IMR-90 (cell line): ENCODE results near the gene TNPO2. TPM values are rescaled to one million over a fixed set of nuclear protein-coding genes. Genes with fewer than 3 reads are reported as not detected.

ENCODE experiments used
- ATAC-seq: fragments of 200-7000 bp; cut with Tn5 transposase; 2 replicates; pipeline ENCODE4 v1.9.1; 2020; ENCODE audit warnings: low read depth, mild to moderate bottlenecking, moderate library complexity
- BruUV-seq: library from RNA; stranded (reverse); fragments of 400-500 nt; replicated peaks from 2 replicates; lab custom pipeline; 2021; lab: Mats Ljungman, UMichigan
- CTCF ChIA-PET: fragments of 300-600 bp; formaldehyde crosslinking; extraction: SDS; loops from one replicate; lab custom pipeline; 2021; ENCODE audit warnings: antibody characterized with exemption; lab: Yijun Ruan, JAX
- POLR2A ChIA-PET: fragments of 300-600 bp; sonication (Branson Sonifier 250); formaldehyde crosslinking; loops from one replicate; lab custom pipeline; 2022; ENCODE audit warnings: antibody characterized with exemption; ENCODE audit not compliant: unreplicated experiment; lab: Charles Lee
- DNase-seq: peaks from one replicate; pipeline ENCODE4 v3.0.0; 2013
- H2AFZ ChIP-seq: replicated peaks from 2 replicates; pipeline ENCODE3; 2013; ENCODE audit warnings: low read length, mild to moderate bottlenecking; ENCODE audit not compliant: poor library complexity
- H2AK5ac ChIP-seq: 2 replicates; pipeline ENCODE4 v1.6.1; 2013; ENCODE audit warnings: low read depth, low read length, inconsistent platforms
- H2AK9ac ChIP-seq: replicated peaks from 2 replicates; pipeline ENCODE3; 2013; ENCODE audit warnings: mild to moderate bottlenecking, low read depth, low read length, moderate library complexity; ENCODE audit not compliant: poor library complexity
- H2BK120ac ChIP-seq: 2 replicates; pipeline ENCODE4 v1.6.1; 2013; ENCODE audit warnings: low read depth, low read length, inconsistent platforms
- H2BK15ac ChIP-seq: 3 replicates; pipeline ENCODE4 v1.6.1; 2013; ENCODE audit warnings: low read depth, low read length, inconsistent platforms
- H2BK20ac ChIP-seq: 2 replicates; pipeline ENCODE4 v1.6.1; 2013; ENCODE audit warnings: low read depth, mild to moderate bottlenecking, inconsistent platforms, low read length, moderate library complexity
- H2BK5ac ChIP-seq: 2 replicates; pipeline ENCODE4 v1.6.1; 2013; ENCODE audit warnings: mild to moderate bottlenecking, low read depth, low read length, inconsistent platforms; ENCODE audit not compliant: poor library complexity, severe bottlenecking
- H3K14ac ChIP-seq: replicated peaks from 2 replicates; pipeline ENCODE4 v1.6.1; 2013; ENCODE audit warnings: low read depth, low read length, inconsistent platforms
- H3K18ac ChIP-seq: 2 replicates; pipeline ENCODE4 v1.6.1; 2013; ENCODE audit warnings: low read depth, low read length, control low read depth
- H3K23ac ChIP-seq: 2 replicates; pipeline ENCODE4 v1.6.1; 2013; ENCODE audit warnings: low read depth, low read length, inconsistent platforms
- H3K27ac ChIP-seq: 2 replicates; pipeline ENCODE4 v1.5.1; 2013; ENCODE audit warnings: mild to moderate bottlenecking, control low read depth, low read length; ENCODE audit not compliant: insufficient read depth
- H3K27me3 ChIP-seq: 2 replicates; pipeline ENCODE4 v1.6.1; 2013; ENCODE audit warnings: low read length; ENCODE audit not compliant: control insufficient read depth, insufficient read depth
- H3K36me3 ChIP-seq: 2 replicates; pipeline ENCODE4 v1.6.1; 2013; ENCODE audit warnings: low read length, mixed read lengths; ENCODE audit not compliant: control insufficient read depth, insufficient read depth
- H3K4ac ChIP-seq: 2 replicates; pipeline ENCODE4 v1.6.1; 2013; ENCODE audit warnings: low read depth, low read length, inconsistent platforms
- H3K4me1 ChIP-seq: 2 replicates; pipeline ENCODE4 v1.6.1; 2013; ENCODE audit warnings: low read length, mixed read lengths; ENCODE audit not compliant: control insufficient read depth, insufficient read depth
- H3K4me2 ChIP-seq: 2 replicates; pipeline ENCODE4 v1.6.1; 2013; ENCODE audit warnings: low read depth, mild to moderate bottlenecking, control low read depth, low read length, moderate library complexity
- H3K4me3 ChIP-seq: 2 replicates; pipeline ENCODE4 v1.5.1; 2013; ENCODE audit warnings: low read depth, mild to moderate bottlenecking, control low read depth, low read length, moderate library complexity; ENCODE audit not compliant: insufficient read depth
- H3K56ac ChIP-seq: 2 replicates; pipeline ENCODE4 v1.6.1; 2013; ENCODE audit warnings: low read length, inconsistent platforms; ENCODE audit not compliant: insufficient read depth; ENCODE audit errors: extremely low read depth
- H3K79me1 ChIP-seq, 2 experiments: 2 replicates each; pipeline ENCODE4 v1.6.1; 2013; ENCODE audit warnings: low read length in 2 of 2, inconsistent platforms in 1 of 2, low read depth in 1 of 2
- H3K9ac ChIP-seq: 2 replicates; pipeline ENCODE4 v1.6.1; 2013; ENCODE audit warnings: low read depth, low read length, control low read depth
- H3K9me1 ChIP-seq: 2 replicates; pipeline ENCODE4 v1.6.1; 2013; ENCODE audit warnings: low read length, inconsistent platforms; ENCODE audit not compliant: insufficient read depth
- H3K9me3 ChIP-seq: 2 replicates; pipeline ENCODE4 v1.6.1; 2013; ENCODE audit warnings: low read length; ENCODE audit not compliant: control insufficient read depth, insufficient read depth
- H4K20me1 ChIP-seq: 2 replicates; pipeline ENCODE4 v1.6.1; 2013; ENCODE audit warnings: low read length, inconsistent platforms; ENCODE audit not compliant: insufficient read depth
- H4K5ac ChIP-seq: 2 replicates; pipeline ENCODE4 v1.6.1; 2013; ENCODE audit warnings: mild to moderate bottlenecking, low read depth, low read length, control low read depth
- H4K8ac ChIP-seq, 2 experiments: 2 replicates each; pipeline ENCODE4 v1.6.1; 2013; ENCODE audit warnings: low read depth in 2 of 2, low read length in 2 of 2, control low read depth in 1 of 2, inconsistent platforms in 1 of 2
- H4K91ac ChIP-seq: 2 replicates; pipeline ENCODE4 v1.6.1; 2013; ENCODE audit warnings: low read depth, low read length, inconsistent platforms; ENCODE audit not compliant: insufficient read depth
- BHLHE40 ChIP-seq: fragments of 150-350 bp; IDR thresholded peaks from 2 replicates; pipeline ENCODE4 v1.6.1; 2016; ENCODE audit warnings: mild to moderate bottlenecking, low read depth, low read length
- CTCF ChIP-seq: conservative IDR thresholded peaks from 2 replicates; pipeline ENCODE4 v1.5.1; 2012; ENCODE audit warnings: mild to moderate bottlenecking, low read depth, low read length, improper control_type of control experiment
- FOS ChIP-seq: fragments of 150-350 bp; IDR thresholded peaks from 2 replicates; pipeline ENCODE4 v1.6.1; 2016; ENCODE audit warnings: low read depth, low read length
- MAZ ChIP-seq: IDR thresholded peaks from 2 replicates; pipeline ENCODE4 v1.6.1; 2012; ENCODE audit warnings: low read depth, mild to moderate bottlenecking, low read length, improper control_type of control experiment, moderate library complexity, borderline replicate concordance
- NFE2L2 ChIP-seq: fragments of 150-350 bp; IDR thresholded peaks from 2 replicates; pipeline ENCODE4 v1.6.1; 2016; ENCODE audit warnings: low read depth, mild to moderate bottlenecking, low read length
- POLR2A ChIP-seq: IDR thresholded peaks from 2 replicates; pipeline ENCODE4 v1.6.1; 2012; ENCODE audit warnings: mild to moderate bottlenecking, low read depth, low read length
- RAD21 ChIP-seq: IDR thresholded peaks from 2 replicates; pipeline ENCODE4 v1.6.1; 2012; ENCODE audit warnings: low read length, improper control_type of control experiment
- RCOR1 ChIP-seq: IDR thresholded peaks from 2 replicates; pipeline ENCODE4 v1.6.1; 2012; ENCODE audit warnings: mild to moderate bottlenecking, low read length, improper control_type of control experiment; ENCODE audit not compliant: insufficient replicate concordance
- RFX5 ChIP-seq: IDR thresholded peaks from 2 replicates; pipeline ENCODE4 v1.8.0; 2012; ENCODE audit warnings: low read depth, mild to moderate bottlenecking, low read length, moderate library complexity
- USF2 ChIP-seq: fragments of 150-350 bp; IDR thresholded peaks from 2 replicates; pipeline ENCODE4 v1.6.1; 2017; ENCODE audit warnings: mild to moderate bottlenecking, antibody characterized with exemption, low read length, low read depth
- WGBS, 2 experiments: methylation state at CpG; one replicate each; pipeline versions ENCODE4 v1.1.5 to v1.1.7; 2013; ENCODE audit warnings: missing lambda C conversion rate in 2 of 2; ENCODE audit not compliant: insufficient read length in 1 of 2; ENCODE audit errors: extremely low coverage in 2 of 2; 5-methylcytosine and 5-hydroxymethylcytosine counted together
- dilution Hi-C: fragments of 300-500 bp; cut with HindIII; formaldehyde crosslinking; loops from one replicate; pipeline ENCODE4 v1.14.3; 2018; ENCODE audit warnings: low sequenced_read_pairs; ENCODE audit not compliant: unreplicated experiment
- in situ Hi-C: fragments of 300-500 bp; cut with MboI; formaldehyde crosslinking; loops from 3 replicates; pipeline ENCODE4 v1.14.3; 2019; ENCODE audit warnings: low sequenced_read_pairs, inconsistent platforms, mixed read lengths
- intact Hi-C: fragments of 100-400 bp; cut with micrococcal nuclease; formaldehyde crosslinking; loops from 2 replicates; pipeline ENCODE4 v1.10.0; 2022
- polyA plus RNA-seq, 3 experiments: library from polyadenylated mRNA; depleted of rRNA; stranded (reverse); fragments of >200 nt; gene quantifications; 2 replicates each; pipeline ENCODE4 v1.2.3, GENCODE V29; 2012; ENCODE audit warnings: low replicate concordance in 1 of 3
- total RNA-seq: library from RNA; depleted of rRNA; stranded (reverse); fragments of >200 nt; gene quantifications from 2 replicates; pipeline ENCODE4 v1.2.3, GENCODE V29; 2012

TNPO2 gene
- total and polyA plus RNA-seq, 2 of the 4 experiments (the other 2 are of a cell fraction): 36.0 to 77.2 TPM

GRCh38 chr19:12694641-12695040 is 29.1 kb downstream of the TNPO2 start:
- H2AK9ac ChIP-seq: no peak overlapping the region
- H2AFZ ChIP-seq: no peak overlapping the region
- no peak overlapping the region for H2BK120ac ChIP-seq
- CTCF ChIA-PET: no interaction called here
- POLR2A ChIA-PET: no interaction called here
- no peaks in the 10 kb centered on the region; the same call in 1 of the 2 replicates for H4K20me1 ChIP-seq
- H3K36me3 ChIP-seq: peaks cover 11% of the 10 kb centered on the region
- no peak overlapping the region for H3K18ac ChIP-seq
- in situ Hi-C loops (no loop called here), intact Hi-C loops (no loop called here), dilution Hi-C loops (no loop called here)
- no TSS peak for BruUV-seq
- H3K79me1 ChIP-seq: peaks cover 7 to 27% of the 10 kb centered on the region in 2 experiments
- no peak overlapping the region for H2AK5ac ChIP-seq
- no peak overlapping the region for H2BK5ac ChIP-seq
- no peak overlapping the region for H3K56ac ChIP-seq
- no peak overlapping the region for H4K91ac ChIP-seq
- no peaks in the 10 kb centered on the region for H3K27me3 ChIP-seq
- no peak overlapping the region for H2BK15ac ChIP-seq
- H4K8ac ChIP-seq: no peak overlapping the region
- no peak overlapping the region for H3K4ac ChIP-seq
- no peak overlapping the region for H3K14ac ChIP-seq
- no peak overlapping the region for H3K23ac ChIP-seq
- H2BK20ac ChIP-seq: no peak overlapping the region
- H3K27ac ChIP-seq: no peak overlapping the region
- TF ChIP-seq CTCF (no peak), NFE2L2 (no peak), FOS (no peak), RCOR1 (no peak), POLR2A (no peak), BHLHE40 (no peak), MAZ (no peak), RAD21 (no peak), RFX5 (no peak), USF2 (no peak)
- H3K4me1 ChIP-seq: peaks cover 2% of the 10 kb centered on the region; the same call in 1 of the 2 replicates
- WGBS, 2 experiments: 96% methylated on average over 16 of the region's 16 CpGs; no CpG with 5 or more reads in 1 of the 2 experiments
- no peaks in the 10 kb centered on the region; the same call in 1 of the 2 replicates for H3K9me1 ChIP-seq
- H3K9me3 ChIP-seq: no peaks in the 10 kb centered on the region
- no peak for ATAC-seq
- DNase-seq: no peak
- no peak overlapping the region for H3K4me3 ChIP-seq
- H4K5ac ChIP-seq: no peak overlapping the region
- H3K4me2 ChIP-seq: no peak overlapping the region
- H3K9ac ChIP-seq: no peak overlapping the region
